ENCODE data around the gene POLR1A.

DNA sequence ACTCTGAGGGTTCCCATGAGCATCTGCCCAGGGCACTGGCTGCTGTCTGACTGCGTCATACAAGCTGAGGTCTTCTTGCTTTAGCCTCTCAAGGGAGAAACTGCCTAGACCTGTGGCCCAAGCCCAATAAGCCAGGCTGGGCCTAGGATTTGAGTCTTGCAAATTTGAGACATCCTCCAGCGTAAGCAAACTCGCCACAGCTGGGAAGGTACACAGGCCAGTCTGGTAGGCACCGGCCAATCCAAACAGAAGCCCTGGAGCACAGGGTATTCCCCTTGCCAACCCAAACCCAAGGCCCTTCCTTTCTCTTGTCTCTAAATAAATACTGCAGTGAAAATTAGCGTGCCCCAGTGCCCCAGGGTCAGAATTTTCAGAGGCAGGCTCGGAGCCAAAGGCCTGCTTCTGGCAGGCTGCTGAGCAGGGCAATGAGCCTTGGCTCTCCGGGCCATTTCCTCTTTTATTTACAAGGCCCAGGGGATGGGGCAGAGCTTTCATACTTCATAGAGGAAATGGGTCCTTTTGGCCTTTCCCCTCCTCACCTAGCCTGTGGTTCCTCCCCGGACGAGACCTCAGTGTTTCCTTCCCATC is 33.3 kb downstream of the POLR1A start:
- TF ChIP-seq POLR2A (IDR thresholded peaks at IDR 0.05): peak; percentile 33 to 43
- TF ChIP-seq, protein P1, sequence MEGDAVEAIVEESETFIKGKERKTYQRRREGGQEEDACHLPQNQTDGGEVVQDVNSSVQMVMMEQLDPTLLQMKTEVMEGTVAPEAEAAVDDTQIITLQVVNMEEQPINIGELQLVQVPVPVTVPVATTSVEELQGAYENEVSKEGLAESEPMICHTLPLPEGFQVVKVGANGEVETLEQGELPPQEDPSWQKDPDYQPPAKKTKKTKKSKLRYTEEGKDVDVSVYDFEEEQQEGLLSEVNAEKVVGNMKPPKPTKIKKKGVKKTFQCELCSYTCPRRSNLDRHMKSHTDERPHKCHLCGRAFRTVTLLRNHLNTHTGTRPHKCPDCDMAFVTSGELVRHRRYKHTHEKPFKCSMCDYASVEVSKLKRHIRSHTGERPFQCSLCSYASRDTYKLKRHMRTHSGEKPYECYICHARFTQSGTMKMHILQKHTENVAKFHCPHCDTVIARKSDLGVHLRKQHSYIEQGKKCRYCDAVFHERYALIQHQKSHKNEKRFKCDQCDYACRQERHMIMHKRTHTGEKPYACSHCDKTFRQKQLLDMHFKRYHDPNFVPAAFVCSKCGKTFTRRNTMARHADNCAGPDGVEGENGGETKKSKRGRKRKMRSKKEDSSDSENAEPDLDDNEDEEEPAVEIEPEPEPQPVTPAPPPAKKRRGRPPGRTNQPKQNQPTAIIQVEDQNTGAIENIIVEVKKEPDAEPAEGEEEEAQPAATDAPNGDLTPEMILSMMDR (IDR thresholded peaks at IDR 0.05 in 4 of 5, conservative IDR thresholded peaks at IDR 0.05 in 1 of 5): no peak

All from gastrocnemius medialis (tissue), 4 donors.